H9 (cell line): Measurements from ENCODE around the gene SETD6. TPM values are rescaled to one million over a fixed set of nuclear protein-coding genes. Genes with fewer than 3 reads are reported as not detected.

Source experiments
- DNase-seq: peaks from one replicate; pipeline ENCODE4 v3.0.0-alpha.2; 2017
- H2AFZ ChIP-seq: one replicate; pipeline ENCODE4 v1.6.1; 2013; ENCODE audit warnings: mild to moderate bottlenecking, low read length, control low read depth, moderate library complexity
- H2AK5ac ChIP-seq: 2 replicates; pipeline ENCODE4 v1.6.1; 2013; ENCODE audit warnings: low read length, control low read depth, mixed read lengths; ENCODE audit not compliant: insufficient read length
- H2BK120ac ChIP-seq: one replicate; pipeline ENCODE4 v1.6.1; 2013; ENCODE audit warnings: low read depth, mild to moderate bottlenecking, low read length, control low read depth, inconsistent platforms; ENCODE audit not compliant: poor library complexity, severe bottlenecking
- H2BK12ac ChIP-seq: 2 replicates; pipeline ENCODE4 v1.6.1; 2013; ENCODE audit warnings: low read length, control low read depth, mixed read lengths, low read depth; ENCODE audit not compliant: insufficient read length
- H2BK15ac ChIP-seq: 2 replicates; pipeline ENCODE4 v1.6.1; 2013; ENCODE audit warnings: low read depth, low read length, control low read depth
- H2BK20ac ChIP-seq: one replicate; pipeline ENCODE4 v1.6.1; 2013; ENCODE audit warnings: low read depth, mild to moderate bottlenecking, low read length, control low read depth, inconsistent platforms; ENCODE audit not compliant: poor library complexity, severe bottlenecking
- H2BK5ac ChIP-seq: 2 replicates; pipeline ENCODE4 v1.6.1; 2013; ENCODE audit warnings: low read length, control low read depth, mixed read lengths; ENCODE audit not compliant: insufficient read length
- H3K14ac ChIP-seq: 2 replicates; pipeline ENCODE4 v1.6.1; 2013; ENCODE audit warnings: low read length, control low read depth; ENCODE audit not compliant: insufficient read depth
- H3K18ac ChIP-seq: 2 replicates; pipeline ENCODE4 v1.6.1; 2013; ENCODE audit warnings: low read depth, mild to moderate bottlenecking, mixed read lengths, low read length, control low read depth; ENCODE audit not compliant: insufficient read length
- H3K23ac ChIP-seq: 2 replicates; pipeline ENCODE4 v1.6.1; 2013; ENCODE audit warnings: low read length, control low read depth, mixed read lengths, low read depth; ENCODE audit not compliant: insufficient read length
- H3K23me2 ChIP-seq: 2 replicates; pipeline ENCODE4 v1.6.1; 2013; ENCODE audit warnings: low read depth, mild to moderate bottlenecking, mixed read lengths, low read length, control low read depth; ENCODE audit not compliant: insufficient read length, poor library complexity, severe bottlenecking
- H3K27ac ChIP-seq: 2 replicates; pipeline ENCODE4 v1.5.1; 2013; ENCODE audit warnings: low read length, control low read depth, mixed read lengths, low read depth; ENCODE audit not compliant: insufficient read length
- H3K27me3 ChIP-seq: 2 replicates; pipeline ENCODE4 v1.6.1; 2013; ENCODE audit warnings: low read length, control low read depth, inconsistent platforms; ENCODE audit not compliant: insufficient read depth
- H3K4ac ChIP-seq: 2 replicates; pipeline ENCODE4 v1.6.1; 2013; ENCODE audit warnings: low read depth, mild to moderate bottlenecking, control low read depth, inconsistent platforms, low read length, moderate library complexity
- H3K4me1 ChIP-seq: 2 replicates; pipeline ENCODE4 v1.6.1; 2013; ENCODE audit warnings: low read length, control low read depth, inconsistent platforms; ENCODE audit not compliant: insufficient read depth
- H3K4me2 ChIP-seq: 2 replicates; pipeline ENCODE4 v1.6.1; 2013; ENCODE audit warnings: low read length, control low read depth, mixed read lengths; ENCODE audit not compliant: insufficient read length, insufficient read depth
- H3K56ac ChIP-seq: 2 replicates; pipeline ENCODE4 v1.6.1; 2013; ENCODE audit warnings: low read depth, mild to moderate bottlenecking, mixed read lengths, low read length, control low read depth; ENCODE audit not compliant: insufficient read length
- H3K79me1 ChIP-seq: 2 replicates; pipeline ENCODE4 v1.6.1; 2013; ENCODE audit warnings: low read depth, mild to moderate bottlenecking, moderate library complexity, low read length, control low read depth, inconsistent platforms; ENCODE audit not compliant: insufficient read depth, poor library complexity, severe bottlenecking
- H3K79me2 ChIP-seq: 2 replicates; pipeline ENCODE4 v1.6.1; 2013; ENCODE audit warnings: low read length, control low read depth, inconsistent platforms; ENCODE audit not compliant: insufficient read depth
- H3K9ac ChIP-seq: 2 replicates; pipeline ENCODE4 v1.6.1; 2013; ENCODE audit warnings: low read length, control low read depth, mixed read lengths; ENCODE audit not compliant: insufficient read length; ENCODE audit errors: extremely low read depth
- H3K9me3 ChIP-seq: one replicate; pipeline ENCODE4 v1.6.1; 2013; ENCODE audit warnings: low read depth, low read length, inconsistent platforms; ENCODE audit not compliant: control insufficient read depth
- H3T11ph ChIP-seq: one replicate; pipeline ENCODE4 v1.6.1; 2013; ENCODE audit warnings: mild to moderate bottlenecking, low read length, control low read depth, inconsistent platforms
- H4K20me1 ChIP-seq: one replicate; pipeline ENCODE4 v1.6.1; 2013; ENCODE audit not compliant: control insufficient read depth, insufficient read length, insufficient read depth
- H4K5ac ChIP-seq: 2 replicates; pipeline ENCODE4 v1.6.1; 2013; ENCODE audit warnings: low read depth, mild to moderate bottlenecking, mixed read lengths, low read length, control low read depth; ENCODE audit not compliant: insufficient read length
- H4K8ac ChIP-seq: replicated peaks from 2 replicates; pipeline ENCODE4 v1.6.1; 2013; ENCODE audit warnings: low read length, control low read depth, mixed read lengths, low read depth; ENCODE audit not compliant: insufficient read length
- H4K91ac ChIP-seq: 2 replicates; pipeline ENCODE4 v1.6.1; 2013; ENCODE audit warnings: low read depth, mild to moderate bottlenecking, moderate library complexity, mixed read lengths, low read length, control low read depth; ENCODE audit not compliant: insufficient read length
- H3K27ac Mint-ChIP-seq, 3 experiments: 2 replicates in 2 of 3; 3 replicates in 1 of 3; pipeline ENCODE4 v1.8.0; 2020 to 2021; ENCODE audit warnings: mixed read lengths in 3 of 3, mild to moderate bottlenecking in 1 of 3, moderate library complexity in 1 of 3
- H3K27me3 Mint-ChIP-seq: 2 replicates; pipeline ENCODE4 v1.8.0; 2021; ENCODE audit warnings: low read depth, mild to moderate bottlenecking, moderate library complexity, mixed read lengths
- H3K36me3 Mint-ChIP-seq, 3 experiments: 2 replicates in 2 of 3; 3 replicates in 1 of 3; pipeline ENCODE4 v1.8.0; 2020 to 2021; ENCODE audit warnings: low read depth in 3 of 3, mixed read lengths in 3 of 3; ENCODE audit not compliant: insufficient read depth in 1 of 3
- H3K4me1 Mint-ChIP-seq, 2 experiments: 2 replicates each; pipeline ENCODE4 v1.8.0; 2020; ENCODE audit warnings: mixed read lengths in 2 of 2
- H3K4me3 Mint-ChIP-seq, 2 experiments: 2 replicates in 1 of 2; 3 replicates in 1 of 2; pipeline ENCODE4 v1.8.0; 2020 to 2021; ENCODE audit warnings: mild to moderate bottlenecking in 2 of 2, mixed read lengths in 2 of 2, moderate library complexity in 1 of 2
- H3K9me3 Mint-ChIP-seq, 2 experiments: 2 replicates in 1 of 2; 3 replicates in 1 of 2; pipeline ENCODE4 v1.8.0; 2020; ENCODE audit warnings: mild to moderate bottlenecking in 2 of 2, mixed read lengths in 2 of 2, moderate library complexity in 1 of 2
- CTCF ChIP-seq: fragments of 200-600 bp; sonication (generic); conservative IDR thresholded peaks from 3 replicates; pipeline ENCODE4 v1.8.0; 2021; ENCODE audit warnings: antibody characterized with exemption, mild to moderate bottlenecking
- WGBS: extraction: QIAGEN DNeasy Blood & Tissue Kit; methylation state at CpG from one replicate; pipeline ENCODE4 v1.1.7; 2013; ENCODE audit warnings: missing lambda C conversion rate, low lambda C conversion rate, mixed read lengths; ENCODE audit not compliant: insufficient read length; ENCODE audit errors: extremely low coverage; 5-methylcytosine and 5-hydroxymethylcytosine counted together
- total RNA-seq: library from RNA; stranded (reverse); gene quantifications from 2 replicates; pipeline ENCODE4 v1.2.1, GENCODE V29; 2021

SETD6 gene
- total RNA-seq, 1 experiment from 2014 or later: 55.6 TPM

- H3K36me3 Mint-ChIP-seq: peaks cover 9 to 20% (median 10%) of the 10 kb centered on the region in 3 experiments
- H3K79me1 ChIP-seq: no peaks in the 10 kb centered on the region
Measured at GRCh38 chr16:58507963-58508670, 7.2 kb upstream of the SETD6 start.

More at GRCh38 chr16:58507963-58508670, 7.2 kb upstream of the SETD6 start:
- no peak overlapping the region for H3K14ac ChIP-seq
- H3K27me3 Mint-ChIP-seq: peaks cover 3% of the 10 kb centered on the region
- H2BK12ac ChIP-seq: no peak overlapping the region
- H3K18ac ChIP-seq: no peak overlapping the region
- H3K4ac ChIP-seq: no peak overlapping the region
- DNase-seq: no peak
- H3K9me3 Mint-ChIP-seq: no peaks in the 10 kb centered on the region
- no peak overlapping the region for H2AFZ ChIP-seq
- no peak overlapping the region for H4K5ac ChIP-seq
- H2BK5ac ChIP-seq: no peak overlapping the region
- peaks cover 6 to 9% of the 10 kb centered on the region in 2 experiments for H3K4me1 Mint-ChIP-seq
- no peaks in the 10 kb centered on the region for H3K79me2 ChIP-seq
- no CpG with 5 or more reads among the region's 14 CpGs for WGBS
- H3K27ac ChIP-seq: no peak overlapping the region
- H3K23ac ChIP-seq: no peak overlapping the region
- no peaks in the 10 kb centered on the region for H3K4me1 ChIP-seq
- H2BK15ac ChIP-seq: no peak overlapping the region
- no peak overlapping the region for H3K4me2 ChIP-seq
- no peak overlapping the region for H4K8ac ChIP-seq
- H3K27me3 ChIP-seq: no peaks in the 10 kb centered on the region
- H3K27ac Mint-ChIP-seq: peak overlapping the region in 1 of 3 experiments; percentile 72; a peak in 1 of 7 replicates
- no peaks in the 10 kb centered on the region for H3K9me3 ChIP-seq
- H2BK120ac ChIP-seq: no peak overlapping the region
- TF ChIP-seq CTCF: no peak
- H3K4me3 Mint-ChIP-seq: no peak overlapping the region
- H3K9ac ChIP-seq: no peak overlapping the region
- H4K91ac ChIP-seq: no peak overlapping the region
- no peak overlapping the region for H2AK5ac ChIP-seq
- no peak overlapping the region for H3K56ac ChIP-seq
- H2BK20ac ChIP-seq: no peak overlapping the region
- no peaks in the 10 kb centered on the region for H4K20me1 ChIP-seq
- no peaks in the 10 kb centered on the region for H3K23me2 ChIP-seq
- H3T11ph ChIP-seq: no peak overlapping the region
